Activated CD8-positive, alpha-beta memory T cell treated with anti-CD3 and anti-CD28 coated beads, Interleukin-2, amount 50 U/mL, for 1 hour (primary cell): Measurements from ENCODE around the gene SLC39A13.

Experiments used
- DNase-seq: peaks from one replicate; pipeline ENCODE4 v3.0.0-alpha.2; 2020; ENCODE audit errors: extremely low read depth

Gene SLC39A13

DNA sequence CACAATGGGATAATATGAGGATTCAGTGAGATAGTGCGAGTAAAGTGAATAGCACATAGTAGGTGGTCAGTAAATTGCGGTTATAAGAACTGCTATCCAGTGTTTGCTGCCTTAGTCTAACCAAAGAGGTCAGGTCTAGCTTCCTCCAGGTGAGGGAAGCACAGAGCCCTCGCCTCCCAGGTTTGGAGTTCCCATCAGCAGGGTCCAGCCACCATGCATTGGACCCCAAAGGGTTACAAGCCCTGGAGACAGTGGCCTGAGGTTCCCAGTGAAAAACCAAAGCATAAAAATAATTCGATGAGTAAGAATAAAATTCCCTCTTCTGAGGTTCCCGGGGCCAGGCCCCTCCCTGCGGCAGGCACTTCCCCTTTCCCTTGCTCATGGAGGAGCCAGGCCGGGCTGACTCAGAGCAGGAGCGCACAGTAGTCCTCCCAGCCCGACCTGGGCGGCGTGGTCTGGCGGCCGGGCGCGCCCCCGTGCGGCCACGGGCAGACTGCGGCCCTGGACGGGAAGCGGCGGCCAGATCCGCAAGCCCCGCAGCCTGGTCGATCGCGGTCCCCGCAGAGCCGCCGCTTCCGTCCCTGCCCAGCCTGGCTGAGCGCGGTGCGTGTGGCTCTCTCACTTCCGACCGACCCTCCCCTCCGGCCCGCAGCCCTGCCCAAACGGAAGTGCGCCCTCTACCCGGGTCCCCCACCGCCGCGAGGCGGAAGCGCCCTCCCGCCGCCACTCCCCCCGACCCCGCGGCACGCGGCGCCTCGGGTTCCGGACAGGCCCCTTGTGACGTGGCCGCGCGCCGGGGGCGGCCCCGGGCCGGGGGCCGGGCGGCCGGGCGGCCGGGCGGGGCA is at the start of gene SLC39A13:
Gene SLC39A13 (plus strand): TSS at position 845 of the 845 bp plus-strand sequence. CDS start 1,505 bp downstream, outside the sequence.
- peak; percentile 69 for DNase-seq

DNA sequence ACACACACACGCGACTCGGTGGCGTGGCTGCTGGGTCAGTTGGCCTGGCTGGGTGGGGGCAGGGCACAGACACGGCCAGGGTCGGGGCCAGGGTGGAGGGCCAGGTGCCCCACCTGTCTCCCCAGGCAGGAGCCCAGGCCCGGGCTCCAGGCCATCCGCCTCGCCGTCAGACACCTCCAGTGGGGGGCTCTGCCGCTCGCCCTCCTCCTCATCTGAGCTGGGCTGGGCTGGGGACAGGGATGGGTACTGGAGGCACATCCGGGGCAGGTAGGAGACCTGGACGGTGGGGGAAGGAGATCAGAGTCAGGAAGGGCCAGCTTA is 49.7 kb upstream of the SLC39A13 start:
- no peak for DNase-seq

- no peak for DNase-seq
Observed at GRCh38 chr11:47359162-47359561, 49.2 kb upstream of the SLC39A13 start.

GRCh38 chr11:47359586-47359985 is 48.8 kb upstream of the SLC39A13 start:
- DNase-seq: no peak

DNA sequence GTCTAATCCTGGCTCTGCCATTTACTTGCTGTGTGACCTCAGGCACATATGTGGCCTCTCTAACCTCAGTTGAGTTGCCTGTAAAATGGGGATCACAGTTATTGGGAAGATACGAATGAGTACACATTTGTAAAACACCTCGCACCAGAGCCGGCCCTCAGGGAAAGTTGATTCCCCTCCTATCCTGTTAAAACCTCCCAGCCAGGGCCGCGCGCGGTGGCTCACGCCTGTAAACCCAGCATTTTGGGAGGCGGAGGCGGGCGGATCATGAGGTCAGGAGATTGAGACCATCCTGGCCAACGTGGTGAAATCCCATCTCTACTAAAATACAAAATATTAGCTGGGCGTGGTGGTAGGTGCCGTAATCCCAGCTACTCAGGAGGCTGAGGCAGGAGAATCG is 48.0 kb upstream of the SLC39A13 start:
- no peak for DNase-seq

DNA sequence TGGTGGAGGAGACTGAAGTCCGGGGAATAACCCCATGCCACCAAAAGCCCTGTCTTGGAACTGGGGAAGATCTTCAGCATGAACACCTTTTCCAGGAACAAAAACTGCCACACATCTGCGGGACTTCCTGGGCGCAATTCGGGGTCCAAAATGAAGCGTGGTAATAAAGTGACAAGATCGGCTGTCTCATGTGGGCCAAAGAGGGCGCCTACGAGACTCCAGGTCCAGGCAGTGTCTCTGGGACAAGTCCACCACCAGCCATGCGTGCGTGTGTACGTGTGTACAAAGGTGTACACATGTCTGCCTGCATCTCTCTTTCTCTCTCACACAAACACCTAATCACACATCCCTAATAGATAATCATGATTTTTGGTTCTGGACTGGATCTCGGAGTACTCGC is 47.0 kb upstream of the SLC39A13 start:
- no peak for DNase-seq

- no peak for DNase-seq
Observed at GRCh38 chr11:47366020-47366490, 42.3 kb upstream of the SLC39A13 start.

DNA sequence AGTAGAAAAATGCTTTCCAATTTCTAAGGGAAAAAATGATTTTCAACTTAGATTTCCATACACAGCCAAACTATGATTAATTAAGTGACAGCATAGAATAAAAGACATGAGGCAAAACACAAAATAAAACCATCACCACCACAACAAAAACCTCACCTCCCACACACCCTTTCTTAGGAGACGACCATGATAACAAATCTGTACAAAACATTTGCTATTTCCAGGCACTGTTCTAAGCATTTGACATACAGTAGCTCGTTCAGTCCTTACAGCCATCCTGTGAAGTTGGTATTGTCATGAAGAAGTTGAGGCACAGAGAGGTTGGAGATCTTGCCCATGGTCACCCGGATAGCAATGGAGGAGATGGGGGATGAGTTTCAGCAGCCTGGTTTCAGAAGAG is 38.7 kb upstream of the SLC39A13 start:
- DNase-seq: no peak

DNA sequence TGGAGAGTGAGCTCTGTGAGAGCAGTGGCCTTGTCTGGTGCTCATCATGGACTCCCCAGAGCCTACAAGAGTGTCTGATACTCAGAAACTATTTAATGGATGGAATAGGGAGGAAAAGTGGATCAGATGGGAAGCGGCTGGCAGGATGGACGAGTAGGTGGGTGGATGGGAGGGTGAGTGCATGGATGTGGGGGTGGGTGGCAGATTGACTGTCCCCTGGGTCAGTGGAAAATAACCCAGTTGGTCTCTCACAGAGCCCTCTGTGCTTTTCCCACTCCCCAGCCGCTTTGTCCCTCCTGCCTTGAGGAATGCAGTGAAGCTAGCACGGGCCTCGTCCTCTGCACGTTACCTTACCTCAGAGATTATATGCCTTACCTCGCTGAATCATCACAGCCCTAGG is 36.0 kb upstream of the SLC39A13 start:
- no peak for DNase-seq

DNA sequence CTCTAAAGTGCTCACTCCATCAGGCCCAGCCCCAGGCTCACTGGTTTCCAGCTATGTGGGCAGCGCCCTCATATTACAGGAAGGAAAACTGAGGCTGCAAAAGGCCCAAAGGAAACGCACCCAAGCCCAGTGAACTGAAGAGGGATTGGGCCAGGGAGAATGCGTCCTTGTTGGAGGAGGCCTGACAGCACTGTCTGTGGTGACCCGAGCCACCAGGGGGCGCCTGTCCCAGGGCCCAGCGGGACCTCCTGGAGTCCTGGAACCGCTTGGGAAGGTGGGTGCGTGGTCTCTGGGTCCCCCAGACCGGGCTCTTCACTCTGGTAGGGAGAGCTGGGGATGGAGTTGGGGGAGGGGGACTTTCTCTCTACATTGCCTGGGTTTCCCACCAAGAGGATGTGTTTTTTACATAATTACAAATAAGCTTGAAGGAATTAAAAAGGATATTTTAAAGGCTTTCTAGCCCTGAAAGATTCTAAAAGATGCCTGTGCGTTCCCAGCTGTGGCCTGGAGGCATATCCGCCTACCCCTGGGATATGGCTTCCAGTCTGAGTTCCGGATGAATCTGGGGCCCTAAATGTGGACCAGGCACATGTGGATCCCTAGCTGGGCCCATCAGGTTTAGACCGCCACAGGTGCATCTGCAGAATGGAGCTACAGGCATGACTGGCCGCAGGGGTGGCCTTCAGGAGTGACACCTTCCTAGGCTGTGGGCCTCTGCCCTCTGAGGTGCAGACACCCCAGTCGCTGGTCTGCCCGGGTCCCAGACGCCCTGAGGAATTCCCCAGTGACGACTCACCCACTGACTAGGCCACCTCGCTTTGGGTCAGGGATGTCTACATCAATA is 34.3 kb upstream of the SLC39A13 start:
- peak; percentile 54 for DNase-seq

- DNase-seq: no peak
Observed at GRCh38 chr11:47374720-47375019, 33.7 kb upstream of the SLC39A13 start.

GRCh38 chr11:47375020-47375419 is 33.4 kb upstream of the SLC39A13 start:
- no peak for DNase-seq

DNA sequence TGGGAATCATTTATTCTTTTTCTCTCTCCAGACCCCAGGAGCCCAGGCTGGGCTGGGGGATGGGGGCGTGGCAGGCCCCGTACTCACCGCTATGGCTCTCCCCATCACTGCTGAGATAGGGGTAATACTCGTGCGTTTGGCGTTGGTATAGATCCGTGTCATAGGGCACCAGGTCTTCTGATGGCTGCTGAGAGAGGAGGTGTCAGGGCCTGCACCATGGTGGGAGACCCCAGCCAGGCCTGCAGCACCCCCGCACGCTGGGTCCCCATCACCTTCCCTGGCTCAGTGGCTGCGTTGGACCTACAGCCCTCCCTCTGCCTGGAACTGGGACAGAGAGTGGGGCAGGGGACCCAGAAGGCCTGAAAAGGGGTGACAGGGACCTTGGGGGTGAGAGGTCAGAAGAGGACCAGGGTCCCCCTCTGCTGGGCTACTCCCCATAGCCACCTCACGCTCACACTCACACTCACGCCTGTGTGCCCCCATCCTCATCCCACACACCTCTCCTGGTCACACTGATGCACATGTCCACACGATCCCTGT is 32.8 kb upstream of the SLC39A13 start:
- DNase-seq: no peak

- DNase-seq: no peak
Observed at GRCh38 chr11:47376107-47376524, 32.3 kb upstream of the SLC39A13 start.

DNA sequence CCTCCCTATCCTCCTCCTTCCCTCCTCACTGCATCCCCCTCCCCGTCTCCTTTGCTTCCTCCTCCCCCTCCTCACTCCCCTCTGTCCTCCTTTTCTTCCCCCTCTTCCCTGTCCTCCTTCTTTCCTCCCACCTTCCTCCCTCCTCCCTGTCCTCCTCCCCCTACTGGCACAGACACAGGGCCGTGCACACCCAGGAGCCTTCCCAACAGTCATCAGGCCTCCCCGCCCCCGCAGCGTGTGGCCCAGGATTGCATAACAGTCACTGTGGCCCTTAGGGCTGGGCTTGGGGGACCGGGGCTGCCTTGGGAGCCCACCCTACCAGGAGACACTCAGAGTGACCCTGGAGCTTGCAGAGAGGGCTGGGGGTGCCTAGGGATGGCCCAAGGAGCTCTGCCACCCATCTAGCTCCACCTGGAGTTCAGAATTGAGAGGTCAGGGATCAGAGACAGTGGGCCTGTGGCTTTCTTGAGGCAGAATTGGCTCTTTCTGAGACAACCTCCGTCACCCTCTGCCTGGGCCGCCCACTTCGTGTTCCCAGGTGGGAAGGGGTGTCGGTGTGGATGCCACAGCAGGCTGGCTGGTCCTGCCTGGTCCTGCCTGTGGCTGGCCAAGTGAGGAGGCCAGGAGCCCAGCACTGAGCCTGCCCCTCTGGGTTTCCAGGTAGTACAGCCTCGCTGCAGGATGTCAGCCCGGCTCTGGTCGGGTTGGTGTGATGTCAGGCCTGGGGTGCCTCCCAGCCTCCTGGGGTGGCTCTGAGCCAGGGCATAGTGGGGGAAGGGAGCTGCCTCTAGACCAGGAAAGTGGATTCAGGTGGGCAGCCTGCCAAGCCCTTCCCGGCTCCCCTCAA is 31.6 kb upstream of the SLC39A13 start:
- DNase-seq: no peak

DNA sequence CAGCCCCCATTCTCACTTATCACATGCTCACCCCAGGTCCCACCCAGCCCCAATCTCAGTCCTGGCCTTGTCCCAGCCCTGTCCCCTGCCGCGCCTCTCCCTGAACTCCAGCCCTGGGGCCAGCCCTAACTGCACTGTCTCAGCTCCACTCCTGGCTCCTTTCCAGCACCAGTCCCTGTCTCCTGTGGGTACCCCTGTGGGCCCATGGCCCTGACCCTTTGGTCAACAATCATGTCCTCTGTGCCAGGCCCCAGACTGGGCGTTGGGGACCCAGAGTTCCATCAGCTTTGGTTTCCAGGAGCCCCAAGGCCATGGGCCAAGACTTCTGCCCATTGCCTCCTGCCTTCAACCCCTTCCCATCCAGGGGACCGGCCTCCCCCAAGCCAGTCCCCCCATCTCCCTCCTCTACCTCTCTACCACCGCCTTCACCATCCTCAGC is 30.8 kb upstream of the SLC39A13 start:
- DNase-seq: no peak

DNA sequence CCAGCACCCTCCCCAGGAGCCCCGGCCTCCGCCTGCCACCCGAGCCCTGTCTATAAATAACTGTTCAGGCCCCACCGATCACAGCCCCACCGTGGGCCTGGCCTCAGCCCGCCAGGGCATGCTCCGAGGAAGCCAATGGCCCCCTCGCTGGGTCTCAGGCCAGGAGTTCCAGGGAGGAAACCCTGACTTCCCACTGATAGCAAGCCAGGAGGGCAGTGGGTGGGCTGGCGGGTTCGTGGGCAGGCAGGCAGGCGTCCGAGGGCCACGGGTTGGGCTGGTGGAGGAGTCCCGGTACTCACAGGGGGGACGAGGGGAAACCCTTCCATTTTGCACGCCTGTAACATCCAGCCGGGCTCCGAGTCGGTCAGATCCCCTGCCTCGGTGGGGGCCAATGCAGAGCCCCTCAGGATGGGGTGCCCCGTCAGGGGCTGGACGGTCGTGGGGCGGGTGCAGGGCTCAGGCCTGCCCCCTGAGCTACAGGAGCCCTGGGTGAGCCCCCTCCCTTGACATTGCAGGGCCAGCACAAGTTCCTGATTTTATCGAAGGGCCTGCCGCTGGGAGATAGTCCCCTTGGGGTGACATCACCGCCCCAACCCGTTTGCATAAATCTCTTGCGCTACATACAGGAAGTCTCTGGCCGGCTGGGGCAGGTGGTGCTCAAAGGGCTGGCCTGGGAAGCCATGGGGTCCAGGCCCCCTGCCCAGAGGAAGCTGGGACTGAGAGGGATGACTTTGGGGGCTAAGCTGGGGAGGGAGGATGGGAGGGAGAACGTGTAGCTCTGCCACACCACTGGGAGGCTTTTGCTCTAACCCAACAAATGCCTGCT is 30.2 kb upstream of the SLC39A13 start, which contains the start of gene SPI1:
Gene SPI1 (minus strand): TSS at position 538 of the 826 bp plus-strand sequence. CDS start 194 bp downstream, at position 344.
- DNase-seq: no peak

DNA sequence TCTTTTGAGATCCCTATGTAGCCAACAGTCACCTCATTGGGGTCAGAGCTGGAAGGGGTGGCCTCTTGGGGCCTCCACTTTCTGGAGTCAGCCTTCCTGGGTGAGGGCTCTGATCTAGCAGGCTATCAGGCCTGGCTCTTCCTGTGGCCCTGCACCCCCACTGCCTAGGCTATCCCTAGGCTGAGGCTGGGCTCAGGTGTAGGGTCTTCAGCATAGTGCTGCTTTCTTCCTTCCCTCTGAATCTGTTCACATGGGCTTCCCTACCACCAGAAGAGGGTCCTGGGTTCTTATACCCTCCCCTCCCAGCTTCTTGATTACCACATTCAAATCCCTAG is 29.6 kb upstream of the SLC39A13 start:
- DNase-seq: no peak

DNA sequence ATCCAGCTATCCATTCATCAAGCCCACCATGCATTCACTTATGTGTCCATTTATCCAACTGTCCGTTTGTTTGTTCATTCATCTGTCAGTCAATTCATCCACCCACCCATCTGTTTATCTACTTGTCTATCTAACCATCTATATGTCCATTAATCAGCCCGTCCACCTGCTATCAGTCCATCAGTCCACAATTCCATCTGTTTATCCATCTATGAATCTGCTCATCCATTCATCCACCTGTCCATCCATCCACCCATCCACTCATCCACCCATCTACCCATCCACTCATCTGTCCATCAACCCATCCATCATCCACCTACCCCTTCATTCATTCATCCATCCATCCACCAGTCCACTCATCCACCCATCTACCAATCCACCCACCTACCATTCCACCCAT is 29.1 kb upstream of the SLC39A13 start:
- DNase-seq: no peak

- DNase-seq: no peak
Observed at GRCh38 chr11:47380078-47380477, 28.3 kb upstream of the SLC39A13 start.

GRCh38 chr11:47383071-47383470 is 25.3 kb upstream of the SLC39A13 start:
- DNase-seq: no peak
